GM21576 (cell line): ENCODE results near the gene ICAM1.
A peak's percentile ranks its signal among the peaks of the same experiment; 100 is the strongest.

Experiments used
- ATAC-seq: cut with Tn5 transposase; IDR thresholded peaks from one replicate; pipeline ENCODE4 v1.9.1; 2021; ENCODE audit warnings: mild to moderate bottlenecking, moderate library complexity; ENCODE audit not compliant: unreplicated experiment

ICAM1 gene

GRCh38 chr19:10321417-10321797 lies 50.5 kb downstream of the ICAM1 start:
- ATAC-seq, result no peak

- ATAC-seq, result no peak
These were observed 51.2 kb downstream of the ICAM1 start for GRCh38 chr19:10321874-10322835.

DNA sequence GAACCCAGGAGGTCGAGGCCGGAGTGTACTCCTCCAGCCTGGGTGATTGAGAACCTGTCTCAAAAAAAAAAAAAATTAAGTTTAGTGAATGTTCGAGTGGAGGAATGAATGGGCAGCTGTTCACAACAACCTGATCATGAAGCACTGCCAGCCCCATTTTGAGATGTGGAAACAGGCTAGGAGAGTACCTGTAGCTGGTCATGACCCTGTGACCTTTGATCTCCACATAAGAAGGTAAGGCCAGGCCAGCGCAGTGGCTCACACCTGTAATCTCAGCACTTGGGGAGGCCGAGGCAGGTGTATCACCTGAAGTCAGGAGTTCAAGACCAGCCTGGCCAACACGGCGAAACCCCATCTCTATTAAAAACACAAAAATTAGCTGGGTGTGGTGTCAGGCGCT lies 54.8 kb downstream of the ICAM1 start:
- ATAC-seq, result no peak

DNA sequence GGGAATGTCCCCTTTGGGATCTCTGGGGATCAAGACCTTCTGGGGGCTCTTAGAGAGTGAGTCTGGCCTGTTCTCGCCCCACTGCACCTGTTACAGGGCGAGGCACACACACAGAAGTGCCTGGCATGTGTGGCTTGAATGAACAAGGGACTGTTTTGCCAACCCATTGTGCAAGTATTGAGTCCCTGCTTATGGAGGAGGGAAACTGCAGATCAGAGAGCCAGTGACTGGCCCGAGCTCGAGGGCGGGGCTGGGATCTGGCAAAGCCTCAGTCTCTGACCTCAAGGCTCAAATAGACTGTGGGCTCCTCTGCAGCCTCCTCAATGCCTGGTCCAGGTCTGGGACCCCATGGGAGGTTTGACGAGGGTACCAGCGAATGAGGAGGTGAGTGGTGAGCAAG lies 56.9 kb downstream of the ICAM1 start:
- ATAC-seq, result no peak

DNA sequence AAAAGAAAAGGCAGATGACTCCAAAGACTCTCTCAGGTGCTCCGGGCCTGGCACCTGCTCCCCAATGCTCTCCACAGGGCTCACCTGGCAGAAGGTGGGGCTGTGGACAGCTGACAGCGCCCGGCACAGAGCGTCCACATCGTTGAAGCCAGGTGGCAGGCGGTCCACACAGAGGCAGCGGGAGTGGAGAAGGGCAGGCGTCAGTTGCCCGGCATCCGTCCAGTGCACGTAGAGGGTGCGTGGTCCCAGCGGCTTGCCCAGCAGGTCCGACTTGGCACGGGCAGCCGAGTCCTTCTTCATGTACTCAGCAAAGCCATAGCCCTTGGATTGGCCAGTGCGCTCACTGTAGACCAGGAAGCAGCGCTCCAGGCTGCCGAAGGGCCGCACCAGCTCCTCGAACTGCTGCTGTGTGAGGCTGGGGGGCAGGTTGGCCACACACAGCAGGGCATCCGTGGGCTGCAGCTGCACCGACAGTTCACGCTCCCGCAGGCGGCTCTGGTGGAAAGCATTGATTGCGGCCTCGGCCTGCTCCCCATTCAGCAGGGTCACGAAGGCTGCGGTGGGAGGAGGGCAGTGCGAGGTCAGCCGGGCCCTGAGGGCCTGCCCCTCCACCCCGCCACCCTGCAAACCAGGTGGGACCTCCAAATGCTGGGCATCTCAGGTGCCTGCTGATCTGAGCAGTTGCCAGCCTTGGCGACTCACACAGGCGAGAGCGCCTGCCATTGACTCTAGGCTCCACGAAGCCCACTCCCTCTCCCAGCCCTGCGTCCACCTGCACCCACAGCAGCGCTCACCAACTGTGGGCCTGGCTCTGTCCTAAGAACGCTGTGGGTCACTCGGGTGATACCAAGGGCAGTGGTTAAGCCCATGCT lies 57.9 kb downstream of the ICAM1 start:
- ATAC-seq, result no peak

DNA sequence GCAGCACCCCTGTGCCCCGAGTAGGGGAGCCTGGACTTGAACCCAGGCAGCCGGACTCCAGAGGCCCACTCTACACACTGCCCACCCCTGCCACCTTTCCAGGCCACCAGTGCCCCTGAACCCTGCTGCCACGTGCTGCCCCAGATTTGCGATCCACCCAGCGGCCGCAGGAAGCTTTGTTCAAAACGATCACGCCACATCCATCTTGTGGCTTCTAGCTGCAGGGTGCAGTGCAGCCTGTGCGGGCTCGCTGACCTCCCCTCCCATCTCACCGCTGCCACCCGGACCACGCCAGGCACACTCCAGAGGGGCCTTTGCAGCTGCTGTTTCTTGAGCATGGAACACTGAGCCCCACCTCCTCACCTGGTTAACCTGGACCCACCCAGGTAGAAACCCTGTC lies 58.6 kb downstream of the ICAM1 start:
- ATAC-seq, result no peak

DNA sequence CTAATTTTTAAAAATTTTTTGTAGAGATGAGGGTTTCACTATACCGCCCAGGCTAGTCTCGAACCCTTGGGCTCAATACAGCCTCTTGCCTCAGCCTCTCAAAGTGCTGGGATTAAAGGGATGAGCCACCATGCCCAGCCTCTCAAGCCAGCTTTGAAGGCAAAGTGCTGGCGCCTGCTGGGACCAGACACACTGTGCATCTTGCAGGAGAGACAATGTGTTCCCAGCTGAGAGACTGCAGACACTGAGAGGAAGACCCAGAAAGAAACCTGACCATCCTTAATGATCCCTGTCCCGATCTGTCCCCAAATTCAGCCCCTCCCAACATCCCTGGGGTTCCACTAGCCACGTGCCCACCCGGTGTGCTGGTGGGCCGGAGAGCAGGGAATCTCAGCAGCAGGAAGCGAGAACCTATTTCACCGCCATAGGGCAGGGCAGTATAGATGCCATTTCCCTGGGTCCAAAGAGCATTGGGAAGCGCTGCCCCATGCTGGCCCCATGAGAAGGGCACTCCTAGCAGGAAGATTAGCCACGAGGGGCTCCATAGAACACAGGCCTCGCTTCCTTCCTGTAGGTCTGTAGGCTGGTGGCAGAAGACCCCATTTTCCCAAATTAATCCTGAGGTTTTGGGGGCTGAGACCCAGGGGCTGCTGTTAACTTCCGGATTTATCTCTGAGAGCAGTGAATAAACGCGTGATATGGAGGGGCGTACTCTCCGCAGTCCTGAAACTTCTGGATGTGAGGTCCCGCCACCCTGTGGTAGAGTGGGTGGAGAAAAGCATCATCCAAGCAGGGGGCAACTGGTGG lies 61.4 kb downstream of the ICAM1 start:
- ATAC-seq, result no peak

- peak; percentile 78 for ATAC-seq
These were observed 62.2 kb downstream of the ICAM1 start, which contains the start of gene RAVER1 for GRCh38 chr19:10332965-10333757. Gene RAVER1 (minus strand): TSS chr19:10333529. CDS start chr19:10333507, 22 bp downstream.

DNA sequence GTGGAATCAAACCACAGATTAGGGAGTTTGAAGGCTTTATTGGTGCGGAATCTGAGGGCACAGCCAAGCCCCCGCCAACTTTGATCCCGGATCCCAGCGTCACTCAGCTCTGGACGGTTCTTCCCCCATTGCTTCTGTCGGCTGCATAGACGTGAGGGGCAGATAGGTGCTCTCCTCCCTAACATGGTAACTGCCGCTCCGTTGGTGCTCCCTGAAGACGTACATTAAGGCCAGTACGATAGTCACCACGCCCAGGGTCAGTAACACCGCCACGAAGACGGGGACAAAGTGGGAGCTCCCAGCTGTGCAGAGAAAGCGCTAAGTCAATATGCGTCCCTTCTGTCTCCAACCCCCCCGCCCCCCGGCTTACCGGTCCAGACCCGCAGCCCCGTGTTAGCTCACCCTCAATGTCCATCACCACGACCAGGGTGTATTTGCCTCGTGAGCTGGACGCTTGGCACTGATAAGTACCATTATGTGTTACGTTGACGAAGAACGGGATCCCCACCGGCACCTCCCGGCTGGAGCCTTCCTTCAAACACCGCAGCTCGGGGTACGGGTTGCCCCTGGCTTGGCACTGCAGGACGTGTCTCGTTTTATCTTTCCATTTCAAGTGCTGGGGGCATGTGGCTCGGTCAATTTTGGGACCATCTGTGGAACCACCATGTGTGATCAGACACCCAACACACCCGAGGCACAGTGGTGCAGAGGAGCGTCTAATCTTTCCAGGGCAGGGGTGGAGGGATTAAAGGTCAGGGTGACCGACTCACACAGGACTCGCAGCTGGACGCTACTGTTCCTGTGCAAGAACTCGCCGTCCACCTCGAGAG lies 63.1 kb downstream of the ICAM1 start:
- no peak for ATAC-seq

GRCh38 chr19:10334588-10335351 lies 63.9 kb downstream of the ICAM1 start:
- no peak for ATAC-seq

- ATAC-seq, result no peak
These were observed 64.5 kb downstream of the ICAM1 start for GRCh38 chr19:10335352-10335985.
